ENCODE data around the gene NDUFA7. TPM values are rescaled to one million over a fixed set of nuclear protein-coding genes. Genes with fewer than 3 reads are reported as not detected.

Gene NDUFA7
- total and polyA plus RNA-seq, 2 donors (not counting 1 experiment from before 2014, with no cell fraction given): 28.6 to 71.7 TPM

DNA sequence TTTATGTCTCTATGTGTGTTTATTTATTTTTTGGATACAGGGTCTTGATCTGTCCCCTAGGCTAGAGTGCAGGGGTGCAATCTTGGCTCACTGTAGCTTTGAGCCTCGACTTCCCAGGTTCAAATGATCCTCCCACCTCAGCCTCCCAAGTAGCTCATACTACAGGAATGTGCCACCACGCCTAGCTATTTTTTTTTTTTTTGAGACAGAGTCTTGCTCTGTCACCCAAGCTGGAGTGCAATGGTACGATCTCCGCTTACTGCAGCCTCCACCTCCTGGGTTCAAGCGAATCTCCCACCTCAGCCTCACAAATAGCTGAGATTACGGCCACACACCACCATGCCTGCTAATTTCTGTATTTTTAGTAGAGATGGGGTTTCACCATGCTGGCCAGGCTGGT lies 37.8 kb upstream of the NDUFA7 start:
- Mint-ChIP-seq H3K4me3 (no peak overlapping the region), H3K27me3 (peaks cover 28% of the 10 kb centered on the region), H3K9me3 (ENCODE audit: insufficient read depth) (peaks cover 3% of the 10 kb centered on the region), H3K4me1 (peaks cover 8% of the 10 kb centered on the region), H3K27ac (no peak overlapping the region)
- POLR2A ChIA-PET: no interaction called here
- Histone ChIP-seq H3K4me1 (ENCODE audit: control insufficient read depth in 2 of 2, insufficient read depth in 2 of 2, low read length in 2 of 2) (peaks cover 9 to 12% of the 10 kb centered on the region in 2 donors), H3K27me3 (replicated peaks in 1 of 4; ENCODE audit: control extremely low read depth in 1 of 4, control insufficient read depth in 3 of 4, insufficient read depth in 4 of 4, low read length in 3 of 4) (peaks cover 0 to 26% (median 9%) of the 10 kb centered on the region in 4 experiments), H4K20me1 (ENCODE audit: control insufficient read depth, insufficient read depth, low read length, poor library complexity, severe bottlenecking) (no peaks in the 10 kb centered on the region), H3K27ac (ENCODE audit: low read length in 2 of 2) (no peak overlapping the region), H3K9me3 (ENCODE audit: control extremely low read depth in 1 of 3, control insufficient read depth in 2 of 3, insufficient read depth in 1 of 3, low read length in 2 of 3) (peaks cover 0 to 3% (median 0%) of the 10 kb centered on the region in 3 donors), H3K36me3 (replicated peaks in 1 of 2; ENCODE audit: control extremely low read depth in 1 of 2, control insufficient read depth in 1 of 2, extremely low read depth in 1 of 2, insufficient read depth in 2 of 2, low read length in 1 of 2) (no peaks in the 10 kb centered on the region), H2AFZ (ENCODE audit: insufficient read depth, low read depth, low read length, poor library complexity, severe bottlenecking) (no peak overlapping the region), H3K4me2 (replicated peaks; ENCODE audit: low read depth, low read length, poor library complexity, severe bottlenecking) (no peak overlapping the region), H3K79me2 (ENCODE audit: control insufficient read depth, insufficient read depth, low read length) (no peaks in the 10 kb centered on the region), H3K4me3 (ENCODE audit: control extremely low read depth in 1 of 5, extremely low read depth in 1 of 5, insufficient read depth in 1 of 5, low read depth in 2 of 5, low read length in 4 of 5) (no peak overlapping the region), H3K9ac (ENCODE audit: low read length) (no peak overlapping the region)
- intact Hi-C loops (cut with micrococcal nuclease): no loop called here
- DNase-seq: no peak
- CTCF ChIA-PET: interaction anchor here (0.9 kb wide), 1 partner anchor 25 kb away, joined by 5 read pairs; no protein-coding TSS in a partner anchor
- 93% methylated on average over 5 of the region's 6 CpGs for WGBS (ENCODE audit: insufficient coverage)
- ATAC-seq (ENCODE audit: low read depth): no peak
- TF ChIP-seq CTCF (IDR thresholded peaks at IDR 0.05) (no peak), EZH2 (IDR thresholded peaks at IDR 0.05; ENCODE audit: borderline replicate concordance, insufficient read depth, low read depth, low read length, poor library complexity, severe bottlenecking) (no peak)

DNA sequence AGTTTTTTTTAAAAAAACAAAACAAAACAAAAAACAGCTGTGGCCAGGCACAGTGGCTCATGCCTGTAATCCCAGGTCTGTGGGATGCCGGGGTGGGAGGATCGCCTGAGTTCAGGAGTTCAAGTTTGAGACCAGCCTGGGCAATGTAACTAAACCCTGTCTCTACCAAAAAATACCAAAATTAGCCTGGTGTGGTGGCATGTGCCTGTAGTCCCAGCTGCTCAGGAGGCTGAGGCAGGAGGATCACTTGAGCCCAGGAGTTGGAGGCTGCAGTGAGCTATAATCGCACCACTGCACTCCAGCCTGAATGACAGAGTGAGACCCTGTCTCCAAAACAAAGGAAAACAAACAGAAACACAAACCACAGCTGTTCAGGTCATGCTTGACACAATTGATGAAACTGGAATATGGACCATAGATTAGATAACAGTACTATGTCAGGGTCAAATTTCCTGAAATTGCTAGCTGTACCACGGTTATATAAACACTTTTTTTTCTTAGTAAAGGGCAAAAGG lies 35.9 kb upstream of the NDUFA7 start:
- Histone ChIP-seq H2AFZ (ENCODE audit: insufficient read depth, low read depth, low read length, poor library complexity, severe bottlenecking) (no peak overlapping the region), H3K9ac (ENCODE audit: low read length) (no peak overlapping the region), H3K4me1 (ENCODE audit: control insufficient read depth in 2 of 2, insufficient read depth in 2 of 2, low read length in 2 of 2) (peaks cover 0 to 3% of the 10 kb centered on the region in 2 donors), H3K27me3 (replicated peaks in 1 of 4; ENCODE audit: control extremely low read depth in 1 of 4, control insufficient read depth in 3 of 4, insufficient read depth in 4 of 4, low read length in 3 of 4) (peaks cover 0 to 23% (median 5%) of the 10 kb centered on the region in 4 experiments), H3K9me3 (ENCODE audit: control extremely low read depth in 1 of 3, control insufficient read depth in 2 of 3, insufficient read depth in 1 of 3, low read length in 2 of 3) (peaks cover 0 to 3% (median 0%) of the 10 kb centered on the region in 3 donors), H3K4me2 (replicated peaks; ENCODE audit: low read depth, low read length, poor library complexity, severe bottlenecking) (no peak overlapping the region), H4K20me1 (ENCODE audit: control insufficient read depth, insufficient read depth, low read length, poor library complexity, severe bottlenecking) (no peaks in the 10 kb centered on the region), H3K27ac (ENCODE audit: low read length in 2 of 2) (no peak overlapping the region), H3K4me3 (ENCODE audit: control extremely low read depth in 1 of 5, extremely low read depth in 1 of 5, insufficient read depth in 1 of 5, low read depth in 2 of 5, low read length in 4 of 5) (no peak overlapping the region), H3K36me3 (replicated peaks in 1 of 2; ENCODE audit: control extremely low read depth in 1 of 2, control insufficient read depth in 1 of 2, extremely low read depth in 1 of 2, insufficient read depth in 2 of 2, low read length in 1 of 2) (no peaks in the 10 kb centered on the region), H3K79me2 (ENCODE audit: control insufficient read depth, insufficient read depth, low read length) (no peaks in the 10 kb centered on the region)
- ATAC-seq (ENCODE audit: low read depth) (no peak), DNase-seq (no peak)
- no peak overlapping the region for H3K27ac Mint-ChIP-seq
- WGBS (ENCODE audit: insufficient coverage): no CpG with 5 or more reads among the region's 4 CpGs
- no peak for TF ChIP-seq CTCF (IDR thresholded peaks at IDR 0.05)
- TF ChIP-seq EZH2 (IDR thresholded peaks at IDR 0.05; ENCODE audit: borderline replicate concordance, insufficient read depth, low read depth, low read length, poor library complexity, severe bottlenecking): no peak
- peaks cover 3% of the 10 kb centered on the region for H3K9me3 Mint-ChIP-seq (ENCODE audit: insufficient read depth)
- H3K4me1 Mint-ChIP-seq: peaks cover 3% of the 10 kb centered on the region
- H3K27me3 Mint-ChIP-seq: peaks cover 20% of the 10 kb centered on the region
- intact Hi-C loops (cut with micrococcal nuclease): no loop called here
- ChIA-PET CTCF (interaction anchor here (0.6 to 0.7 kb wide), 2 partner anchors 9 to 36 kb away, joined by 5 to 7 read pairs; no protein-coding TSS in a partner anchor), POLR2A (no interaction called here)
- no peak overlapping the region for H3K4me3 Mint-ChIP-seq
